Measurements from ENCODE around the gene DYNLL2.

- TF ChIP-seq CTCF (IDR thresholded peaks at IDR 0.05; ENCODE audit: poor library complexity, severe bottlenecking) (no peak), RAD21 (conservative IDR thresholded peaks at IDR 0.05) (no peak), MXI1 (conservative IDR thresholded peaks at IDR 0.05; ENCODE audit: poor library complexity, severe bottlenecking) (no peak)
Observed at GRCh38 chr17:58072862-58073261, 10.4 kb upstream of the DYNLL2 start.

All from neural cell (in vitro differentiated cells).